Activated T-cell treated with anti-CD3 and anti-CD28 coated beads for 24 hours (primary cell): ENCODE results near the gene LRP1B.

ENCODE experiments used
- DNase-seq: peaks from one replicate; pipeline ENCODE4 v3.0.0-alpha.2; 2020; ENCODE audit warnings: low read depth

Gene LRP1B

GRCh38 chr2:141508806-141509595 lies 621.8 kb downstream of the LRP1B start:
- DNase-seq = no peak

- no peak for DNase-seq
Measured at GRCh38 chr2:141508086-141508752, 622.6 kb downstream of the LRP1B start.

GRCh38 chr2:141506135-141506534 lies 624.7 kb downstream of the LRP1B start:
- DNase-seq = no peak

- no peak for DNase-seq
Measured at GRCh38 chr2:141501752-141502151, 629.1 kb downstream of the LRP1B start.

- no peak for DNase-seq
Measured at GRCh38 chr2:141499123-141499522, 631.7 kb downstream of the LRP1B start.

GRCh38 chr2:141498561-141498960 lies 632.3 kb downstream of the LRP1B start:
- DNase-seq = no peak

- no peak for DNase-seq
Measured at GRCh38 chr2:141497272-141497671, 633.5 kb downstream of the LRP1B start.

GRCh38 chr2:141496810-141497209 lies 634.0 kb downstream of the LRP1B start:
- no peak for DNase-seq

- DNase-seq = no peak
Measured at GRCh38 chr2:141493936-141494335, 636.9 kb downstream of the LRP1B start.

GRCh38 chr2:141492816-141493215 lies 638.0 kb downstream of the LRP1B start:
- no peak for DNase-seq

GRCh38 chr2:141490886-141491285 lies 639.9 kb downstream of the LRP1B start:
- DNase-seq = no peak

GRCh38 chr2:141482697-141483096 lies 648.1 kb downstream of the LRP1B start:
- no peak for DNase-seq

GRCh38 chr2:141475801-141476200 lies 655.0 kb downstream of the LRP1B start:
- no peak for DNase-seq

- DNase-seq = no peak
Measured at GRCh38 chr2:141468761-141469160, 662.1 kb downstream of the LRP1B start.

GRCh38 chr2:141467331-141467730 lies 663.5 kb downstream of the LRP1B start:
- no peak for DNase-seq

GRCh38 chr2:141464995-141465394 lies 665.8 kb downstream of the LRP1B start:
- no peak for DNase-seq

- no peak for DNase-seq
Measured at GRCh38 chr2:141458351-141458750, 672.5 kb downstream of the LRP1B start.

GRCh38 chr2:141455877-141456276 lies 674.9 kb downstream of the LRP1B start:
- DNase-seq = no peak

GRCh38 chr2:141455211-141455826 lies 675.5 kb downstream of the LRP1B start:
- DNase-seq = no peak

- no peak for DNase-seq
Measured at GRCh38 chr2:141440072-141440635, 690.7 kb downstream of the LRP1B start.

GRCh38 chr2:141439524-141439923 lies 691.3 kb downstream of the LRP1B start:
- no peak for DNase-seq

GRCh38 chr2:141438536-141438935 lies 692.3 kb downstream of the LRP1B start:
- DNase-seq = no peak

GRCh38 chr2:141437521-141437920 lies 693.3 kb downstream of the LRP1B start:
- no peak for DNase-seq
